SH-SY5Y (cell line): ENCODE data around the gene MTTP.

Experiments
- GATA2 ChIP-seq: IDR thresholded peaks from 2 replicates; pipeline ENCODE4 v1.6.1; 2011; ENCODE audit warnings: mild to moderate bottlenecking, low read depth, low read length
- GATA3 ChIP-seq: IDR thresholded peaks from 2 replicates; pipeline ENCODE4 v1.6.1; 2011; ENCODE audit warnings: low read depth, mild to moderate bottlenecking, low read length, moderate library complexity

DNA sequence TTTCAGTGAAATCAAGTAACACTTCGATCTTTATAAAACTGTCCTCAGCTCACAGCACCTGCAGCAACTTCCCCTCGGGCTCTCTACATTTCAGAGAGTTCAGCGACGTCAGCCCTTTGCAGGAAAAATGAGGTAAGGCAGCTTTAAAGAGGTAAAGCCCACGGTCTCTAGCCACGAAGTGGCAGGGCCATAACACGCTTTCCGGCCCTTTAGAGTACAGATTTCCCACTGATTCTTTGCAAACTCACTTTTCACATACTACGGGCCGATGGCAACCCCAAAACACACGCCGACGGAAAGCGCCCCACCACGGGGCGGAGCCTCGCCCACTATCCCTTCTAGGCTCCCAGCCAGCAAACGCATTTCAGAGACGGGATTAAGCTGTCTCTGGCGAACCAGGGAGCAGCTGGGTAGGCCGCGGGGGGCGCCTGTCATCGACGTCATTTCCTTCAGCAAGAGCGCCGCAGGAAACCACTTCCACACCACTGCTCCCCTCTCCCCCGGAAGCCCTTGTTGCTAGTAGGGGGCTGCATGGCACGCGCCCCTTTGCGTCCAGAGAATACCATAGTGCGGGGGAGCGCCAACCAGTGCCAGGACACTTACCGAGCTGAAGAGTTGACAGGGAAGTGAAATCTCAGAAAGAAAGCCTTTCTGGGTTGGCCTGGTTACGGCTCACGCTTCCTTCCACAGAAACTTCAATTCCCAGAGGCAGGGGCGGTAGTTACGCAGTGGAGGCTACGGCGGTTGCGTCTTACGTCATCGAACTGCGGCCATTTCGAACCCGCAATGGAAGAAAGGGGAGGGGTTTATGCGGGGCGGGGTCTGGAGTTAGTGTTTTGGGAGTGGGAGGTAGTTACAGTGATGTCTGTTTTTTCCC lies 11.1 kb upstream of the MTTP start, which contains the start of gene TRMT10A:
- no peak for TF ChIP-seq GATA2
- no peak for TF ChIP-seq GATA3
